ENCODE results near the gene SWSAP1. TPM values are rescaled to one million over a fixed set of nuclear protein-coding genes. Genes with fewer than 3 reads are reported as not detected.
A peak's percentile ranks its signal among the peaks of the same experiment; 100 is the strongest.
"Not testable (repeated sequence)": the region's sequence is repeated elsewhere in the genome, so short reads cannot be mapped to it uniquely, and the experiment has no call there.

Gene SWSAP1
- total RNA-seq, 1 donor from 2014 or later: 2.0 TPM

DNA sequence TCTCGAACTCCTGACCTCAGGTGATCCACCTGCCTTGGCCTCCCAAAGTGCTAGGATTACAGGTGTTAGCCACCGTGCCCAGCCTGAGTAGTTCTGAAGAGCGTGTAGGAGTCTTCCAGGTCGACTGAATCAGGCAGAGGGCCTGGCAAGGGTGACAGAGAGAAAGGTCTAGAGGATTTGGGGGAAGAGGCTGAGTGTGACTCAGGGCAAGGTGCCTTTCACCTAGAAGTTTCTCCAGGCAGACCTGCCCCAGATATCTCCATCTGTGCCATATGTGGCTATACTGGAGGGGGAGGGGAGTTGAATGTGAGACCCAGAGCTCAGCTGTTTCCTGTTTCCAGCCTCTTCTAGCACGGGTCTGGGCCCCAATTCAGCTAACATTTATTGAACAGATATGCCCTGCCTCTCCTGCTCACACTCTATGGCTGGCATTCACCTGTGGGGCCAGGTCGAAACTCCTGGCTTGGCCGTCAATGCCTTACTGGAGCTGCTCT, 26.9 kb upstream of the SWSAP1 start:
- intact Hi-C loops (cut with micrococcal nuclease): no loop called here
- ATAC-seq (no peak), DNase-seq (no peak)

GRCh38 chr19:11349171-11349570, 25.3 kb upstream of the SWSAP1 start:
- intact Hi-C loops (cut with micrococcal nuclease): no loop called here
- ATAC-seq (no peak), DNase-seq (no peak)

DNA sequence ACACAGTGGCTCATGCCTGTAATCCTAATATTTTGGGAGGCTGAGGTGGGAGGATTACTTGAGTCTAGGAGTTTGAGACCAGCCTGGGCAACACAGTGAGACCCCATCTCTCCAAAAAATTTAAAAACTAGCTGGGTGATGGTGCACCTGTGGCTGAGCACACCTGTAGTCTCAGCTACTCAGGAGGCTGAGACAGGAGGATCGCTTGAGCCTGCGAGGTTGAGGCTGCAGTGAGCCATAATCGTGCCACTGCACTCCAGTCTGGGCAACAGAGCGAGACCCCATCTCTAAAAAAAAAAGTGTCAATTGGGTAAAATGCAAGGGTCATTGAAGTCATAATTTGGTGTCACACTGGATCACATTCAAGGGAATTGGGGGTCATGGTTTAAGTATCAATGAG, 20.4 kb upstream of the SWSAP1 start:
- ATAC-seq; intact Hi-C loops (cut with micrococcal nuclease); DNase-seq: not testable (repeated sequence)

GRCh38 chr19:11355160-11356073, 19.0 kb upstream of the SWSAP1 start, which contains the start of gene PLPPR2:
Gene PLPPR2 (plus strand): TSS chr19:11355432. CDS start chr19:11357674, 2,242 bp downstream.
- peak; percentile 97 for DNase-seq
- intact Hi-C loops (cut with micrococcal nuclease): no loop called here
- ATAC-seq: peak; percentile 97

GRCh38 chr19:11356074-11356397, 18.4 kb upstream of the SWSAP1 start:
- no peak for ATAC-seq
- intact Hi-C loops (cut with micrococcal nuclease): no loop called here
- DNase-seq: no peak

- DNase-seq: no peak
- ATAC-seq: no peak
- intact Hi-C loops (cut with micrococcal nuclease): no loop called here
Measured at GRCh38 chr19:11356676-11357550, 17.6 kb upstream of the SWSAP1 start.

DNA sequence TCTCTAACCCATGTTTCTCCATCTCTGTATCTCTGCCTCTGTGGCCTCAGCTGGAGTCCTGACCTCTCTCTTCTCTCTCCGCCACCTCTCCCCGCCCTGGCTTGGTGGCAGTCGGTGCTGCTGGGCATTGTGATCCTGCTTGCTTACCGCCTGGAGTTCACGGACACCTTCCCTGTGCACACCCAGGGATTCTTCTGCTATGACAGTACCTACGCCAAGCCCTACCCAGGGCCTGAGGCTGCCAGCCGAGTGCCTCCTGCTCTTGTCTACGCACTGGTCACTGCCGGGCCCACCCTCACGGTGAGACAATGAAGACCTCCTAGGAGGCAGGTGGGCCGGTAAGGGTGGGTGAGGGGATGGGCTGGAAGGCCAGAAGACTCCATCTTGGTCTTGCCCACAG, 15.0 kb upstream of the SWSAP1 start:
- DNase-seq (no peak), ATAC-seq (no peak)
- intact Hi-C loops (cut with micrococcal nuclease): no loop called here

- peak; percentile 61 for DNase-seq
- intact Hi-C loops (cut with micrococcal nuclease): no loop called here
- peak; percentile 39 for ATAC-seq
Measured at GRCh38 chr19:11361037-11361770, 13.3 kb upstream of the SWSAP1 start.

DNA sequence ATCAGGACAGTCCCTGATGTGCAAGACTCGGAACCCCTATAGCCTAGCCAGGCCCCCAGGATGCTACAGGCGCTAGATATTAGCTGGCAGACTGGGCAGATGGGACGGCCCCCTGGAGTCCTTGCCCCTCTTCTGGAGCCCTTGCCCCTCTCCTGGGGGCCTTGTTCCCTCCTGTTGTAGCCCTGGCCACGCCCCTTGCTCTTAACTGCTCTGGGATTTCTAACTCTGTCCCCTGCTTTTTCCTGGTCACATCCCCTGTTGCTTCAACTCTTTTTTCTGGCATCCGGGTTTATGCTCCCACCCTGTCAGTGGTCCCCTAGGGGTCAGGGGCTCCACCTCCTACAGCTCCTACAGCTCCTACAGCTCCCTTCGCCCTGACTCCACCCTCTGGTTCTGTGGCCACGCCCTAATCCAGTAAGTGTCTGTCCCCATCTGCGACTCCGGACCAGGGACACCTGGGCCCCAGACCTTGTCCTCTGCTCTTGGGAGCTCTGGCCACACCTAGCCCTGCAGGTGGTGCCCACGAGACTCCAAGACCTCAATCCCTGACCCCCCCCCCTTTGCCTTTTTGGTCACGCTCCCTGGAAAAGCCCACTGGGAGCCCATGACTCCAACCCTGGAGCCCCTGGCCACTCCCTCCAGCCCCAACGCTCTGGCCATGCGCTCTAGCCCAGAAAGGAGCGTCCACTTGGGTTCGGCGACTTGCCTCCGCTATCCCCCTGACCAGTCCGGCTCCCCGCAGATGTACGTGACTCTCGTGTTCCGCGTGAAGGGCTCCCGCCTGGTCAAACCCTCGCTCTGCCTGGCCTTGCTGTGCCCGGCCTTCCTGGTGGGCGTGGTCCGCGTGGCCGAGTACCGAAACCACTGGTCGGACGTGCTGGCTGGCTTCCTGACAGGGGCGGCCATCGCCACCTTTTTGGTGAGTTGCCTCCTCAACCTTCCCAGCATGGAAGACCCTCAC, 12.4 kb upstream of the SWSAP1 start:
- intact Hi-C loops (cut with micrococcal nuclease): no loop called here
- ATAC-seq: no peak
- DNase-seq: no peak

- DNase-seq (no peak), ATAC-seq (no peak)
- intact Hi-C loops (cut with micrococcal nuclease): no loop called here
Measured at GRCh38 chr19:11363881-11364280, 10.6 kb upstream of the SWSAP1 start.

DNA sequence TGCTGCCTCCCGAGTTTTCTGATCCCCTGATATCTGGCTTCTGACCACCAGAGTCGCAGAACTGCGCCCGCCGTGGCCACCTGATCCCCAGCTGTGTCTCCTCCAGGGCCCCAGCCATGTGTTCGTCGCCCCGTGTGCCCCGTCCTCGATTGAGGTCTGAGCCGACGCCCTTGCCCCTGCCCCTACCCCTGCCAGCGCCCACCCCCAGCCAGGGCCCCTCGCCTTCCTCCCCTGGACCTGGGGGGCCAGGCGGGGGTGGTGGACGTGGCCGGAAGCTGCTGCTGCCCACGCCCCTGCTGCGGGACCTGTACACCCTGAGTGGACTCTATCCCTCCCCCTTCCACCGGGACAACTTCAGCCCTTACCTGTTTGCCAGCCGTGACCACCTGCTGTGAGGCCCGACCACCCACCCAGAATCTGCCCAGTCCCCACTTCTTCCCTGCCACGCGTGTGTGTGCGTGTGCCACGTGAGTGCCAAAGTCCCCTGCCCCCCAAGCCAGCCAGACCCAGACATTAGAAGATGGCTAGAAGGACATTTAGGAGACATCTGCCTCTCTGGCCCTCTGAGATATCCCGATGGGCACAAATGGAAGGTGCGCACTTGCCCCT, 10.1 kb upstream of the SWSAP1 start:
- DNase-seq (no peak), ATAC-seq (no peak)
- intact Hi-C loops (cut with micrococcal nuclease): no loop called here

GRCh38 chr19:11364935-11365334, 9.5 kb upstream of the SWSAP1 start:
- intact Hi-C loops (cut with micrococcal nuclease): no loop called here
- DNase-seq (no peak), ATAC-seq (no peak)

DNA sequence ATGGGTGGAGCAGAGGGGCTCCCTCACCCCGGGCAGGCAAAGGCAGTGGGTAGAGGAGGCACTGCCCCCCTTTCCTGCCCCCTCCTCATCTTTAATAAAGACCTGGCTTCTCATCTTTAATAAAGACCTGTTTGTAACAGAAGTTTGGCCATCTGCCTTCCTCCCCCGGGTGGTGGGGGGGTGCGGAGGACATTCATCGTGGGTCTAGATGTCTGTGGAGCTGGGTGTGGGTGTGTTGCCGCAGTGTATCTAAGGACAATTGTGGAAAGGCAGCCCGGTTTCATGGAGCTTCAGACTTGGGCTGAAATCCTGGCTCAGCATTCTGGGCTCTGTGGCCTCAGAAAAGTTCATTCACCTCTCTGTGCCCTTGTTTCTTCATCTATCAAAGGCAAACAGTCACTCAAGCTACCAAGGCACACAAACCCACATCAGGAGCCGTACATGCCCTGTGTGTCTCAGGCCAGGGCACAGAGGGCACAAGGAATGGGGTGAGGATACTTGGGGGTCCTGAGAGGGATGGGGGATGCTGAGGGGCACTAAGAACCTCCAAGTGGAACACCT, 8.8 kb upstream of the SWSAP1 start:
- DNase-seq: no peak
- no peak for ATAC-seq
- intact Hi-C loops (cut with micrococcal nuclease): no loop called here

GRCh38 chr19:11367528-11367927, 6.9 kb upstream of the SWSAP1 start:
- no peak for ATAC-seq
- intact Hi-C loops (cut with micrococcal nuclease): no loop called here
- DNase-seq: no peak

- intact Hi-C loops (cut with micrococcal nuclease): no loop called here
- ATAC-seq: no peak
- no peak for DNase-seq
Measured at GRCh38 chr19:11370744-11371143, 3.7 kb upstream of the SWSAP1 start.

DNA sequence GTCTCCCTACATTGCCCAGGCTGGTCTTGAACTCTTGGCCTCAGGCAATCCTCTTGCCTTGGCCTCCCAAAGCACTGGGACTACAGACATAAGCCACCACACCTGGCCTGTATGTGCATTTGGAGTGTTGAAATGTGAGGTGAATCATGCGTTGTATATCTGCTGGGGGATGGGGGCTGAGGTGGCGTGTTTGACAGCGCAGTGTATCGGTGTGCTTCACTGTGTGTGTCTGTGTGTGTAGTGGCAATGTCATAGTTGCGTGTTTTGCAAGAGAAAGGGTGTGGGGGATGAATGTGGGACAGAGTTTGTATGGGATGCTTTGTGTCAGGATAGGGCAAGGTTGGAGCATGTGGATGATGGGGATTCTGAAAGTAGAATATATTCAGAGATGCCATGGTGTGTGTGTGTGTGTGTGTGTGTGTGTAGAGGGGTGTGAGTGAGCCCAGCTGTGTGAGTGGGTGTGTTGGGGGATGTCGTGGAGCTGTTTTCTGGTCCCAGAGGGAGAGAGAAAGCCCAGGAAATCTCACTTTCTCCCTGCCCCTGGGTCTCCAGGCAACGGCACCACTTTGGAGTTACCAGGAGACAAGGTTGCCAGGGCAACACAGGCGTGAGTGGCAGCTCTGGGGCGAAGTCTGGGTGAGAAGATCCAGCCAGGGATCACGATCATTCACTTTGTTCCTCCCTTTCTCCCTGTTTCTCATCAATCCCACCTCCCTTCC, 1.1 kb upstream of the SWSAP1 start:
- no peak for ATAC-seq
- DNase-seq: no peak
- intact Hi-C loops (cut with micrococcal nuclease): no loop called here

DNA sequence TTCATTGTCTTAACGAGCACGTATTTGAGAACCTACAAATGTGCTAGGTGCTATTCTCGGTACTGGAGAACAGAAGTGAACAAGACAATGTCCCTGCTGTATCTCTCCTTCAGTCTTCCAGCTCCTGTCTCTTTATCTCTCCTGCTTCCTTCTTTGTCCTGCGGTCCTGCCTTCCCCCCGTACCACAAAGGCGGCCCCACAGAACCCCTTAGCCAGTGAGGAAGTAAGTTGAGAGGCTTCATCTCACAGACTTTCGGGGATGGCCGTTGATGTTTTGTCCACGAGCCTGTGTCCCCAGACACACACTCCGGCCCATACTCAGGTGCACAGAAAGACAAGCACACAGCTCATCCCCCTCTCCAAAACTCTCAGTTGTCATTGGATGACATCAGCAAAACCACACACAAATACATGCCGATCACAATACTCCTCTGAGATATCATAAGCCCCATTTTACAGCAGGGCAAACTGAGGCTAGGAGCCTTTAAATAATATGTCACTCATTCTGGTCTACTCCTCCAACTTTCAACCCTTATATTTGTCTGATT, 507 bp upstream of the SWSAP1 start:
- intact Hi-C loops (cut with micrococcal nuclease): no loop called here
- no peak for ATAC-seq
- no peak for DNase-seq
